Urinary bladder (tissue), 4 donors: ENCODE measurements around the gene IL23A. TPM values are rescaled to one million over a fixed set of nuclear protein-coding genes. Genes with fewer than 3 reads are reported as not detected.
"Not testable (repeated sequence)": the region's sequence is repeated elsewhere in the genome, so short reads cannot be mapped to it uniquely, and the experiment has no call there.

ENCODE experiments used
- DNase-seq: peaks from one replicate; pipeline ENCODE4 v3.0.0-alpha.2; 2015; ENCODE audit errors: extremely low spot score
- H3K27ac ChIP-seq: one replicate; pipeline ENCODE4 v1.5.1; 2013; ENCODE audit warnings: low read depth, mild to moderate bottlenecking, moderate library complexity
- H3K36me3 ChIP-seq: one replicate; pipeline ENCODE4 v1.6.1; 2013; ENCODE audit warnings: mild to moderate bottlenecking, moderate library complexity; ENCODE audit not compliant: insufficient read depth
- H3K4me1 ChIP-seq: one replicate; pipeline ENCODE4 v1.6.1; 2013; ENCODE audit warnings: mild to moderate bottlenecking, moderate library complexity; ENCODE audit not compliant: insufficient read depth
- H3K4me3 ChIP-seq: one replicate; pipeline ENCODE4 v1.5.1; 2013; ENCODE audit warnings: low read depth, low read length
- WGBS: extraction: QIAGEN DNeasy Blood & Tissue Kit; methylation state at CpG from one replicate; pipeline ENCODE4 v1.1.7; 2013; 5-methylcytosine and 5-hydroxymethylcytosine counted together
- polyA plus RNA-seq: library from polyadenylated mRNA; stranded (reverse); fragments of 200-250 nt; gene quantifications from one replicate; pipeline ENCODE4 v1.2.3, GENCODE V29; 2013
- total RNA-seq: library from RNA; depleted of rRNA; stranded (reverse); fragments of >200 nt; gene quantifications from one replicate; pipeline ENCODE4 v1.2.3, GENCODE V29; 2014
- donor health status: healthy with polysubstance abuse.
- donor health status: healthy.

Gene IL23A
- total and polyA plus RNA-seq, 2 donors, result 0.89 TPM; not detected in 1

- Histone ChIP-seq H3K4me1 (no peaks in the 10 kb centered on the region), H3K27ac (no peak overlapping the region), H3K4me3 (no peak overlapping the region), H3K36me3 (peaks cover 2% of the 10 kb centered on the region)
- WGBS, result 93% methylated on average over 12 of the region's 12 CpGs
- DNase-seq, result no peak
These were observed 27.7 kb upstream of the IL23A start for GRCh38 chr12:56311003-56311402.

GRCh38 chr12:56315249-56315621, 23.4 kb upstream of the IL23A start:
- peak overlapping the region; percentile 84 for H3K27ac ChIP-seq
- no peaks in the 10 kb centered on the region for H3K4me1 ChIP-seq
- no peaks in the 10 kb centered on the region for H3K36me3 ChIP-seq
- no peak for DNase-seq
- H3K4me3 ChIP-seq, result peak overlapping the region; percentile 76
- WGBS, result 2% methylated on average over 11 of the region's 11 CpGs

- H3K27ac ChIP-seq, result peak within 1 kb of the TSS; percentile 84
- peak; percentile 94 for DNase-seq
- under 1% methylated on average over 62 of the region's 62 CpGs for WGBS
- peak within 1 kb of the TSS; percentile 76 for H3K4me3 ChIP-seq
- H3K36me3 ChIP-seq, result no peaks in the 10 kb centered on the region
- no peaks in the 10 kb centered on the region for H3K4me1 ChIP-seq
These were observed 22.8 kb upstream of the IL23A start, which contains the start of gene CNPY2 for GRCh38 chr12:56315622-56316473. CNPY2 (minus strand) TSS chr12:56315988; CDS start chr12:56315217, 771 bp downstream.

GRCh38 chr12:56317675-56318074, 21.0 kb upstream of the IL23A start:
- DNase-seq, result no peak
- Histone ChIP-seq H3K4me3 (no peak overlapping the region), H3K27ac (no peak overlapping the region), H3K36me3 (no peaks in the 10 kb centered on the region), H3K4me1 (no peaks in the 10 kb centered on the region)
- 93% methylated on average over 3 of the region's 3 CpGs for WGBS

- 94% methylated on average over 2 of the region's 2 CpGs for WGBS
- H3K27ac ChIP-seq, result no peak overlapping the region
- peaks cover 3% of the 10 kb centered on the region for H3K36me3 ChIP-seq
- H3K4me1 ChIP-seq, result no peaks in the 10 kb centered on the region
- no peak overlapping the region for H3K4me3 ChIP-seq
- DNase-seq, result no peak
These were observed 17.7 kb upstream of the IL23A start for GRCh38 chr12:56321027-56321426.

GRCh38 chr12:56321610-56322009, 17.1 kb upstream of the IL23A start:
- H3K4me1 ChIP-seq, H3K36me3 ChIP-seq, DNase-seq, H3K4me3 ChIP-seq, H3K27ac ChIP-seq: not testable (repeated sequence)
- WGBS, result 95% methylated on average over 8 of the region's 8 CpGs

- no peak overlapping the region for H3K4me3 ChIP-seq
- no peak for DNase-seq
- H3K27ac ChIP-seq, result no peak overlapping the region
- peaks cover 3% of the 10 kb centered on the region for H3K36me3 ChIP-seq
- H3K4me1 ChIP-seq, result no peaks in the 10 kb centered on the region
- 92% methylated on average over 6 of the region's 6 CpGs for WGBS
These were observed 14.5 kb upstream of the IL23A start for GRCh38 chr12:56324206-56324605.

GRCh38 chr12:56326126-56326525, 12.6 kb upstream of the IL23A start:
- no peak for DNase-seq
- Histone ChIP-seq H3K36me3 (peaks cover 3% of the 10 kb centered on the region), H3K4me3 (no peak overlapping the region), H3K27ac (no peak overlapping the region), H3K4me1 (no peaks in the 10 kb centered on the region)
- 97% methylated on average over 8 of the region's 8 CpGs for WGBS

- no peak for DNase-seq
- H3K36me3 ChIP-seq, result peaks cover 3% of the 10 kb centered on the region
- H3K27ac ChIP-seq, result peak overlapping the region; percentile 5
- H3K4me3 ChIP-seq, result no peak overlapping the region
- WGBS, result 70% methylated on average over 6 of the region's 6 CpGs
- no peaks in the 10 kb centered on the region for H3K4me1 ChIP-seq
These were observed 12.2 kb upstream of the IL23A start for GRCh38 chr12:56326533-56326932.

GRCh38 chr12:56330936-56331490, 7.7 kb upstream of the IL23A start:
- no peak overlapping the region for H3K27ac ChIP-seq
- H3K4me1 ChIP-seq, result peaks cover 2% of the 10 kb centered on the region
- 94% methylated on average over 7 of the region's 7 CpGs for WGBS
- H3K36me3 ChIP-seq, result no peaks in the 10 kb centered on the region
- no peak overlapping the region for H3K4me3 ChIP-seq
- DNase-seq, result no peak

- Histone ChIP-seq H3K4me1 (peaks cover 2% of the 10 kb centered on the region), H3K27ac (no peak overlapping the region), H3K4me3 (peak overlapping the region; percentile 30), H3K36me3 (no peaks in the 10 kb centered on the region)
- 96% methylated on average over 11 of the region's 11 CpGs for WGBS
- DNase-seq, result no peak
These were observed 6.0 kb upstream of the IL23A start for GRCh38 chr12:56332512-56333196.

- Histone ChIP-seq H3K27ac (peak overlapping the region; percentile 88), H3K4me3 (peak overlapping the region; percentile 30), H3K36me3 (no peaks in the 10 kb centered on the region), H3K4me1 (peaks cover 2% of the 10 kb centered on the region)
- WGBS, result 19% methylated on average over 8 of the region's 8 CpGs
- DNase-seq, result no peak
These were observed 5.4 kb upstream of the IL23A start for GRCh38 chr12:56333197-56333678.

GRCh38 chr12:56333679-56334489, 4.8 kb upstream of the IL23A start, which contains the start of gene PAN2:
PAN2 (minus strand) TSS chr12:56334000; CDS start chr12:56333094, 906 bp downstream.
- Histone ChIP-seq H3K27ac (peak within 1 kb of the TSS; percentile 88), H3K4me1 (peaks cover 2% of the 10 kb centered on the region), H3K4me3 (peak within 1 kb of the TSS; percentile 30), H3K36me3 (no peaks in the 10 kb centered on the region)
- WGBS, result under 1% methylated on average over 45 of the region's 45 CpGs
- peak; percentile 94 for DNase-seq
